ENCODE data around the gene CRLF1.

GRCh38 chr19:18589380-18590272, 17.0 kb downstream of the CRLF1 start:
- TF ChIP-seq ZFP36 (IDR thresholded peaks at IDR 0.05; ENCODE audit: borderline replicate concordance, partially characterized antibody) (no peak), ELK1 (IDR thresholded peaks at IDR 0.05; ENCODE audit: low read depth, low read length) (no peak), CTCF (IDR thresholded peaks at IDR 0.05) (no peak)
